Kidney epithelial cell (primary cell): ENCODE data around the gene ST8SIA6. TPM values are rescaled to one million over a fixed set of nuclear protein-coding genes. Genes with fewer than 3 reads are reported as not detected.

ENCODE experiments used
- DNase-seq: peaks from one replicate; pipeline ENCODE4 v3.0.0-alpha.2; 2010; ENCODE audit warnings: low read depth
- H3K27me3 ChIP-seq: 2 replicates; pipeline ENCODE4 v1.6.0; 2011; ENCODE audit warnings: low read length; ENCODE audit not compliant: control insufficient read depth, insufficient read depth
- H3K36me3 ChIP-seq: 2 replicates; pipeline ENCODE4 v1.5.1; 2011; ENCODE audit warnings: low read length; ENCODE audit not compliant: control insufficient read depth, insufficient read depth
- H3K4me3 ChIP-seq: 2 replicates; pipeline ENCODE4 v1.5.1; 2011; ENCODE audit warnings: low read depth, mild to moderate bottlenecking, control low read depth, low read length
- CTCF ChIP-seq: IDR thresholded peaks from 2 replicates; pipeline ENCODE4 v1.5.1; 2011; ENCODE audit warnings: mild to moderate bottlenecking, moderate library complexity, low read length, control low read depth, inconsistent platforms; ENCODE audit not compliant: insufficient read depth, poor library complexity, severe bottlenecking
- total RNA-seq: library from RNA; depleted of rRNA; stranded (reverse); fragments of >200 nt; gene quantifications from 2 replicates; pipeline ENCODE4 v1.2.3, GENCODE V29; 2015

Gene ST8SIA6
- total RNA-seq, 1 donor from 2014 or later, result not detected

- DNase-seq, result no peak
- Histone ChIP-seq H3K4me3 (no peak overlapping the region), H3K27me3 (no peaks in the 10 kb centered on the region), H3K36me3 (no peaks in the 10 kb centered on the region)
- TF ChIP-seq CTCF, result peak; percentile 5
Observed at GRCh38 chr10:17474595-17475323, 20.4 kb upstream of the ST8SIA6 start.

- TF ChIP-seq CTCF, result no peak
- DNase-seq, result no peak
- H3K4me3 ChIP-seq, result no peak overlapping the region
Observed at GRCh38 chr10:17473228-17473950, 19.0 kb upstream of the ST8SIA6 start.

GRCh38 chr10:17472481-17473227 is 18.3 kb upstream of the ST8SIA6 start:
- no peak for DNase-seq
- Histone ChIP-seq H3K4me3 (no peak overlapping the region), H3K27me3 (no peaks in the 10 kb centered on the region), H3K36me3 (no peaks in the 10 kb centered on the region)
- no peak for TF ChIP-seq CTCF

More at GRCh38 chr10:17473228-17473950, 19.0 kb upstream of the ST8SIA6 start:
- Histone ChIP-seq H3K36me3 (no peaks in the 10 kb centered on the region), H3K27me3 (no peaks in the 10 kb centered on the region)

- Histone ChIP-seq H3K27me3 (no peaks in the 10 kb centered on the region), H3K4me3 (no peak overlapping the region), H3K36me3 (no peaks in the 10 kb centered on the region)
- DNase-seq, result no peak
- TF ChIP-seq CTCF, result no peak
Observed at GRCh38 chr10:17470246-17470645, 15.9 kb upstream of the ST8SIA6 start.

- Histone ChIP-seq H3K36me3 (no peaks in the 10 kb centered on the region), H3K27me3 (no peaks in the 10 kb centered on the region), H3K4me3 (no peak overlapping the region)
- no peak for TF ChIP-seq CTCF
- DNase-seq, result no peak
Observed at GRCh38 chr10:17465328-17466125, 11.1 kb upstream of the ST8SIA6 start.
